Omental fat pad (tissue), 4 donors: ENCODE measurements around the gene DLEC1. TPM values are rescaled to one million over a fixed set of nuclear protein-coding genes. Genes with fewer than 3 reads are reported as not detected.
"Not testable (repeated sequence)": the region's sequence is repeated elsewhere in the genome, so short reads cannot be mapped to it uniquely, and the experiment has no call there.

ENCODE experiments used
- ATAC-seq: fragments of 150-250 bp; one replicate; pipeline ENCODE4 v1.9.1; 2016; ENCODE audit warnings: mild to moderate bottlenecking, moderate library complexity; ENCODE audit not compliant: low FRiP score
- DNase-seq: peaks from one replicate; pipeline ENCODE4 v3.0.0-alpha.2; 2019; ENCODE audit warnings: low spot score
- CTCF ChIP-seq, 3 donors: fragments of 450-650 bp; IDR thresholded peaks; one replicate each; pipeline ENCODE4 v1.5.1; 2016 to 2017; ENCODE audit warnings: antibody characterized with exemption in 3 of 3, mild to moderate bottlenecking in 3 of 3, moderate library complexity in 2 of 3
- total RNA-seq, 4 donors: library from RNA; depleted of rRNA; stranded (reverse); fragments of >200 nt; gene quantifications; one replicate each; pipeline ENCODE4 v1.1.0, GENCODE V29; 2016

The DLEC1 gene
- total RNA-seq, 4 donors from 2014 or later, result 0.47 to 5.5 (median 1.4) TPM

- DNase-seq, result no peak
- no peak for ATAC-seq
- no peak for TF ChIP-seq CTCF (IDR thresholded peaks at IDR 0.05)
These were observed 1.4 kb downstream of the DLEC1 start for GRCh38 chr3:38040401-38040800.

GRCh38 chr3:38043486-38043885 lies 4.5 kb downstream of the DLEC1 start:
- ATAC-seq, result no peak
- no peak for TF ChIP-seq CTCF (IDR thresholded peaks at IDR 0.05)
- DNase-seq, result no peak

GRCh38 chr3:38046027-38046426 lies 7.0 kb downstream of the DLEC1 start:
- DNase-seq (no peak), ATAC-seq (no peak)
- TF ChIP-seq CTCF (IDR thresholded peaks at IDR 0.05), result no peak

- no peak for TF ChIP-seq CTCF (IDR thresholded peaks at IDR 0.05)
- ATAC-seq, result no peak
These were observed 7.8 kb downstream of the DLEC1 start for GRCh38 chr3:38046821-38047220.

GRCh38 chr3:38047896-38048295 lies 8.9 kb downstream of the DLEC1 start:
- no peak for TF ChIP-seq CTCF (IDR thresholded peaks at IDR 0.05)
- ATAC-seq, result no peak
- DNase-seq, result no peak

More at GRCh38 chr3:38046821-38047220, 7.8 kb downstream of the DLEC1 start:
- DNase-seq, result no peak

- DNase-seq, result no peak
- TF ChIP-seq CTCF (IDR thresholded peaks at IDR 0.05), result no peak
- peak; percentile 64 for ATAC-seq
These were observed 10.5 kb downstream of the DLEC1 start for GRCh38 chr3:38049358-38050126.

- TF ChIP-seq CTCF (IDR thresholded peaks at IDR 0.05), result no peak
- DNase-seq (no peak), ATAC-seq (no peak)
These were observed 12.1 kb downstream of the DLEC1 start for GRCh38 chr3:38051131-38051530.

GRCh38 chr3:38053286-38053685 lies 14.3 kb downstream of the DLEC1 start:
- not testable (repeated sequence) for ATAC-seq, DNase-seq

GRCh38 chr3:38053813-38054498 lies 14.9 kb downstream of the DLEC1 start:
- not testable (repeated sequence) for ATAC-seq, DNase-seq
